ENCODE results near the gene PCCA.

The PCCA gene

DNA sequence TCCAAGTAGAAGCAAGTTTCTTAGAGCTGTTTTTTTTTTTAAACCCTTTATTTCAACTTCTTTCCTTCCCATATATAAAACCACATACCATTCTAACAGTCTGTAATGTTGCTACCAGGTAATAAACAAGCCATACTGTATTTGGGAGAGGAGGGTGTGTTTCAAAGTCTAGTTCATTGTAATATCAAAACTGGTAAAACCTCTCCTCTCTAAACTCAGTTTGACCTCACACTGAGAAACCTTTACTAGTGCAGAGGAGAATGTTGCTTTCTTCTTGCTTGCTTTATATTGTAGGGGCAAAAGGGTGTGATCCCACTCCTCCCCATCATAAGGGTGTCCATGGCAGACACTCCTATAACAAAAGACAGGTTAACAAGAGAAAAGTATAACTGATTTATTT, 344.6 kb downstream of the PCCA start:
- TF ChIP-seq GATA2 (IDR thresholded peaks at IDR 0.05; ENCODE audit: low read depth, low read length) (no peak), GATA3 (IDR thresholded peaks at IDR 0.05; ENCODE audit: low read depth, low read length) (no peak)

- TF ChIP-seq GATA2 (IDR thresholded peaks at IDR 0.05; ENCODE audit: low read depth, low read length) (no peak), GATA3 (IDR thresholded peaks at IDR 0.05; ENCODE audit: low read depth, low read length) (no peak)
Measured at GRCh38 chr13:100434010-100434763, 345.3 kb downstream of the PCCA start.

DNA sequence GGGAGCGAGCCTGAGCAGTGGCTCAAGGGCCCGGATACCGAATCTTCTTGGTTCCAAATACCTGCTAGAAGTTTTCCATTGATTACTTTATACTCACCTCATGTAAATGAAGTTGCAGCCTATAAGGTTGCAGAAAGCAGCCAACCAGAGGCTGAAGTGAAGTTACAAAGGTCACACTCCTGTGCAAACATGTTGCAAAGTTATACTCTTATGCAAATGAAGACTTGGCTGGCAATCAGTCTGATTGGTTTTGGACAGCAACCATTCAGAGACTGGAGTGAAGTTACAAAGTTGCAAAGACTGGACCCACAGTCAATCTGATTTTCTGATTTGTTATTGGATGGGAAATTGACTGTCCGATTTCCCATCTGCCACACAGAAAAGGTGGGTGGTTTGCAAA, 347.2 kb downstream of the PCCA start:
- TF ChIP-seq GATA3 (IDR thresholded peaks at IDR 0.05; ENCODE audit: low read depth, low read length) (no peak), GATA2 (IDR thresholded peaks at IDR 0.05; ENCODE audit: low read depth, low read length) (no peak)

DNA sequence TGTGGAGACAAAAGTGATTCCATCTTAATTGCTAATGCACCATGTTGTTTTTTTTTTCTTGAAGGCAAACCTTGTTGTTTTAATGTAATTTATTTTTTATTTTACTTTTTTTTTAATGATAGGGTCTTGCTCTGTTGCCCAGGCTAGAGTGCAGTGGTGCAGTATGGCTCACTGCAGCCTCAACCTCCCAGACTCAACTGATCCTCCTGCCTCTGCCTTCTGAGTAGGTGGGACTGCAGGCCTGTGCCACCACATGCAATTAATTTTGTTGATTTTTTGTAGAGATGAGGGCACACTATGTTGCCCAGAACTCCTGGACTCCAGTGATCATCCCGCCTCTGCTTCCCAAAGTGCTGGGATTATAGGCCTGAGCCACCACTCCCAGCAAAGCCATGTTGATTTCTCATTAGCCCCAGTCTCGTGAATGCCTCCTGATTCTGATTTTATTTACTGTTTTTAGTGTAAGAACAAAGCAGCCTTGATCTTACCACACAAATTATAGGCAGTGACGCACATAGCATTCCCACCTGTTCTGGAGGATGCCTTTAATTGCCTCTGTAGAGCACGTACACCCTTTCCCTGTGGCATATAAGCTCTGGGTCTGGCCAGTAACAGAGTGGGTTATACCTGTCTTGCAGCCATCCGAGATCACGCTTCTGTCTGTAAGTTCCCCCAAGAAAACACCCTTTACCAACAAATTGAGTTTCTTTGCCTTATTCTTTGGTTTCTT, 349.3 kb downstream of the PCCA start:
- TF ChIP-seq GATA2 (IDR thresholded peaks at IDR 0.05; ENCODE audit: low read depth, low read length) (no peak), GATA3 (IDR thresholded peaks at IDR 0.05; ENCODE audit: low read depth, low read length) (no peak)

- TF ChIP-seq GATA3 (IDR thresholded peaks at IDR 0.05; ENCODE audit: low read depth, low read length) (no peak), GATA2 (IDR thresholded peaks at IDR 0.05; ENCODE audit: low read depth, low read length) (no peak)
Measured at GRCh38 chr13:100439247-100439970, 350.5 kb downstream of the PCCA start.

DNA sequence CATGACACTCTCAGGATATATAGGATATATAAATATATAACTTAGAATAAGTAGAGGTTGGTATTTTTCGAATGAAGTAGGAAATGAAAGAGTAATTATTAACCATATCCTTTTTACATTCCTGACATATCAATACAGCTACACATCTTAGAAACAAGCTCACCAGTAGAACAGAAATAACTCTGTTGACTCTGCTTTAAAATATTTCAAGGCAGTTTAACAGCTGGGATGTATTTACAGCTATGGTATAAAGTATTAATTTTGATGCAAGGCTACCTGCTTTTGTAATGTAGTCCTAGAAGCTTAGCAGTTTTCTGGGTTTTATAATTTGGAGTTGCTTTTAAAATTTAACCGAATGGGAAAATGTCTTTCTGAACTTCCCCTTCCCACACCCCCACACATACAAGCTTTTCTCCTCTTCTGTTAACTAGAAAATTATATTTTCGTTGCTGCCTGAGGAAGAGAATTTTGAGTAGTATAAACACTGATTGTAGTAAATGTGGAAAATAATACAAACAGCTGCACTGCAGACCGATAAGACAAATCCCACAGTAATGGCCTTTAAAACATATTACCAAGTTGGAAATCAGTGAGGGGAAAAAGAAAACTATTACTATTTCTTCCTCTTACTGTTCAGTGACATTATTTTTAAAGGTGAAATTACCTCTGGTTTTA, 352.0 kb downstream of the PCCA start:
- TF ChIP-seq GATA3 (IDR thresholded peaks at IDR 0.05; ENCODE audit: low read depth, low read length) = no peak
- TF ChIP-seq GATA2 (IDR thresholded peaks at IDR 0.05; ENCODE audit: low read depth, low read length) = no peak

GRCh38 chr13:100442095-100442832, 353.4 kb downstream of the PCCA start:
- TF ChIP-seq GATA2 (IDR thresholded peaks at IDR 0.05; ENCODE audit: low read depth, low read length) (no peak), GATA3 (IDR thresholded peaks at IDR 0.05; ENCODE audit: low read depth, low read length) (no peak)

DNA sequence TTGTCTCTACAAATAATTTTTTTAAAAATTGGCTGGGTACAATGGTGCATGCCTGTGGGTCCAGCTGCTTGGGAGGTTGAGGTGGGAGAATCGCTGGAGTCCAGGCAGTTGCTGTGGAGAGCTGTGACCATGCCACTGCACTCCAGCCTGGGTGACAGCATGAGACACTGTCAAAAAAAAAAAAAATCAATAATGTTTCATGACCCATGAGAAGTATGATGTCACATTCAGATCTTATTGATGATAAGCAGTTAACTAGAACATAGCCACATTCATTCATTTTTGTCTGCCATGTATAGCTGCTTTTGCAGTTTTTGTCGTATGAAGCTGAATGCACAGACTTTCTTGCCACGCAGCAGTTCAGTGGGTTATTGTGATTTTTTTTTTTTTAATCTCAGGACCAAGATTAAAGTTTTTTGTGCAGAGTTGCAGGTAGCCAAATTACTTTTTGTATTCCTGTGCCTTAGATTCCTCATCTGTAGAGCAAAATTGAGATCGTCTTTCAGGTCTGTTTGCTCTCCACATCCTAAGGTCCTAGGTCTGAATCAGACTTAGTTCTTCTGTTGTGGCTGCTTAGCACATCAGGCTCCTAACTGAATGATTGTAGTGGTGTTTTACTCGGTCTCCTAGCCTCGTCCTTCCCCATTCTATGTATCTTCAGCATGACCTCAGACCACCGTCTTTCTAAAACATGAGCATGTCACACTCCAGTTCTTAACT, 354.5 kb downstream of the PCCA start:
- TF ChIP-seq GATA3 (IDR thresholded peaks at IDR 0.05; ENCODE audit: low read depth, low read length) (no peak), GATA2 (IDR thresholded peaks at IDR 0.05; ENCODE audit: low read depth, low read length) (no peak)

GRCh38 chr13:100443998-100444328, 355.1 kb downstream of the PCCA start:
- TF ChIP-seq GATA2 (IDR thresholded peaks at IDR 0.05; ENCODE audit: low read depth, low read length) = no peak
- no peak for TF ChIP-seq GATA3 (IDR thresholded peaks at IDR 0.05; ENCODE audit: low read depth, low read length)

GRCh38 chr13:100447831-100448230, 358.9 kb downstream of the PCCA start:
- TF ChIP-seq GATA2 (IDR thresholded peaks at IDR 0.05; ENCODE audit: low read depth, low read length) = no peak
- no peak for TF ChIP-seq GATA3 (IDR thresholded peaks at IDR 0.05; ENCODE audit: low read depth, low read length)

DNA sequence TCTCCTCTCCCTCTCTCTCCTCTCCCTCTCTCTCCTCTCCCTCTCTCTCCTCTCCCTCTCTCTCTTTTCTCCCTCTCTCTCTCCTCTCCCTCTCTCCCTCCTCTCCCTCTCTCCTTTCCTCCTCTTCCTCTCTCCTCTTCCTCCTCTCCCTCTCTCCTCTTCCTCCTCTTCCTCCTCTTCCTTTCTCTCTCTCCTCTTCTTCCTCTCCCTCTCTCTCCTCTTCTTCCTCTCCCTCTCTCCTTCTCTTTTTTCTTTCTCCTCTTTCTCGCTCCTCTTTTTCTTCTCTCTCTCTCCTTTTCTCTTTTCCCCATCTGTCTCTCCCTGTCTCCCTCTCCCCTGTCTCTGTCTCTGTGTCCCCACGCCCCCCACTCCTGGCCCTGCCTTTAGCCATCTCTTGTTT, 363.0 kb downstream of the PCCA start:
- TF ChIP-seq GATA2 (IDR thresholded peaks at IDR 0.05; ENCODE audit: low read depth, low read length) (no peak), GATA3 (IDR thresholded peaks at IDR 0.05; ENCODE audit: low read depth, low read length) (no peak)

GRCh38 chr13:100454876-100455275, 366.0 kb downstream of the PCCA start:
- TF ChIP-seq GATA3 (IDR thresholded peaks at IDR 0.05; ENCODE audit: low read depth, low read length) = no peak
- TF ChIP-seq GATA2 (IDR thresholded peaks at IDR 0.05; ENCODE audit: low read depth, low read length) = no peak

GRCh38 chr13:100458673-100459072, 369.8 kb downstream of the PCCA start:
- TF ChIP-seq GATA2 (IDR thresholded peaks at IDR 0.05; ENCODE audit: low read depth, low read length) = no peak
- TF ChIP-seq GATA3 (IDR thresholded peaks at IDR 0.05; ENCODE audit: low read depth, low read length) = no peak

Data from SH-SY5Y (cell line).